HepG2 (cell line): Measurements from ENCODE around the gene RECQL5. TPM values are rescaled to one million over a fixed set of nuclear protein-coding genes. Genes with fewer than 3 reads are reported as not detected.

Experiments
- BCL3 ChIP-seq: sonication (generic); formaldehyde crosslinking; IDR thresholded peaks from 2 replicates; pipeline ENCODE4 v1.5.1; 2020; ENCODE audit warnings: mild to moderate bottlenecking, missing genetic modification reagents, moderate library complexity
- JARID2 ChIP-seq: sonication (generic); formaldehyde crosslinking; IDR thresholded peaks from 2 replicates; pipeline ENCODE4 v1.8.1; 2023; ENCODE audit warnings: missing genetic modification reagents, inconsistent platforms; ENCODE audit not compliant: insufficient replicate concordance
- JDP2 ChIP-seq: sonication (generic); formaldehyde crosslinking; IDR thresholded peaks from 2 replicates; pipeline ENCODE4 v1.8.1; 2022; ENCODE audit warnings: missing genetic modification reagents, borderline replicate concordance
- LBX2 ChIP-seq: sonication (generic); formaldehyde crosslinking; IDR thresholded peaks from 2 replicates; pipeline ENCODE4 v1.5.0; 2020; ENCODE audit warnings: missing genetic modification reagents, mild to moderate bottlenecking, borderline replicate concordance
- MXI1 ChIP-seq: IDR thresholded peaks from 3 replicates; pipeline ENCODE4 v1.6.1; 2012; ENCODE audit warnings: low read depth, low read length, inconsistent platforms, borderline replicate concordance
- NFKBIZ ChIP-seq: IDR thresholded peaks from 2 replicates; pipeline ENCODE4 v1.6.1; 2018; ENCODE audit warnings: missing genetic modification reagents, missing compliant biosample characterization
- PCBP1 ChIP-seq: fragments of 200-400 bp; formaldehyde crosslinking; IDR thresholded peaks from 2 replicates; pipeline ENCODE4 v1.6.1; 2017; ENCODE audit warnings: mild to moderate bottlenecking, low read depth, low read length, borderline replicate concordance
- PRMT3 ChIP-seq: sonication (generic); formaldehyde crosslinking; IDR thresholded peaks from 2 replicates; pipeline ENCODE4 v1.8.1; 2022; ENCODE audit warnings: low read depth, mild to moderate bottlenecking, moderate library complexity, missing genetic modification reagents, borderline replicate concordance
- RBAK ChIP-seq: sonication (generic); formaldehyde crosslinking; IDR thresholded peaks from 2 replicates; pipeline ENCODE4 v1.5.1; 2020; ENCODE audit warnings: mild to moderate bottlenecking, missing genetic modification reagents
- RFXANK ChIP-seq: IDR thresholded peaks from 2 replicates; pipeline ENCODE4 v1.6.1; 2016
- SMYD3 ChIP-seq: sonication (generic); formaldehyde crosslinking; IDR thresholded peaks from 2 replicates; pipeline ENCODE4 v1.8.1; 2023; ENCODE audit warnings: mild to moderate bottlenecking, missing genetic modification reagents
- TOPORS ChIP-seq: sonication (generic); formaldehyde crosslinking; IDR thresholded peaks from 2 replicates; pipeline ENCODE4 v1.8.0; 2023; ENCODE audit warnings: mild to moderate bottlenecking, missing genetic modification reagents
- ZFAT ChIP-seq: sonication (generic); formaldehyde crosslinking; conservative IDR thresholded peaks from 2 replicates; pipeline ENCODE4 v1.8.1; 2023; ENCODE audit warnings: missing genetic modification reagents, inconsistent platforms
- ZFP36 ChIP-seq: fragments of 150-350 bp; IDR thresholded peaks from 2 replicates; pipeline ENCODE4 v1.6.1; 2018; ENCODE audit warnings: borderline replicate concordance, low read length, low read depth; ENCODE audit not compliant: partially characterized antibody
- ZFP37 ChIP-seq: sonication (generic); formaldehyde crosslinking; IDR thresholded peaks from 2 replicates; pipeline ENCODE4 v1.4.0; 2020; ENCODE audit warnings: missing genetic modification reagents, borderline replicate concordance
- ZNF350 ChIP-seq: sonication (generic); formaldehyde crosslinking; IDR thresholded peaks from 2 replicates; pipeline ENCODE4 v1.4.0; 2020; ENCODE audit warnings: mild to moderate bottlenecking, low read depth, missing genetic modification reagents, borderline replicate concordance
- ZNF619 ChIP-seq: sonication (generic); formaldehyde crosslinking; IDR thresholded peaks from 2 replicates; pipeline ENCODE4 v1.4.0; 2020; ENCODE audit warnings: mild to moderate bottlenecking, missing genetic modification reagents
- ZNF672 ChIP-seq: sonication (generic); formaldehyde crosslinking; IDR thresholded peaks from 2 replicates; pipeline ENCODE4 v1.8.1; 2022; ENCODE audit warnings: missing genetic modification reagents
- ZNF775 ChIP-seq: sonication (generic); formaldehyde crosslinking; IDR thresholded peaks from 2 replicates; pipeline ENCODE4 v1.4.0; 2020; ENCODE audit warnings: missing genetic modification reagents, mild to moderate bottlenecking, moderate library complexity, borderline replicate concordance
- ZNF788 ChIP-seq: sonication (generic); formaldehyde crosslinking; IDR thresholded peaks from 2 replicates; pipeline ENCODE4 v1.5.0; 2020; ENCODE audit warnings: mild to moderate bottlenecking, missing genetic modification reagents, borderline replicate concordance
- ZNF83 ChIP-seq: sonication (generic); formaldehyde crosslinking; IDR thresholded peaks from 2 replicates; pipeline ENCODE4 v1.4.0; 2020; ENCODE audit warnings: missing genetic modification reagents, mild to moderate bottlenecking, borderline replicate concordance
- polyA plus RNA-seq, 8 experiments: library from polyadenylated mRNA; depleted of rRNA in 3 of 8; stranded (reverse) in 7 of 8; unstranded in 1 of 8; fragments of >200 nt; fragmentation: Illumina TruSeq in 4 of 8; extraction: Trizol in 4 of 8; gene quantifications; 2 replicates each; pipeline versions ENCODE4 v1.2.1 to v1.2.3, GENCODE V29; 2011 to 2016; ENCODE audit warnings: low read depth in 4 of 8, missing spikeins in 1 of 8, mixed read lengths in 1 of 8; ENCODE audit not compliant: insufficient read depth in 1 of 8
- total RNA-seq, 5 experiments: library from RNA; depleted of rRNA; stranded (reverse); fragments of >200 nt; fragmentation: Illumina TruSeq; extraction: Trizol; gene quantifications; 2 replicates each; pipeline ENCODE4 v1.2.3, GENCODE V29; 2016; ENCODE audit warnings: low read depth in 1 of 5
- TF ChIP-seq, protein P1 (sequence below): sonication (generic); formaldehyde crosslinking; IDR thresholded peaks from 2 replicates; pipeline ENCODE4 v1.8.0; 2023; ENCODE audit warnings: mild to moderate bottlenecking, missing genetic modification reagents
- TF ChIP-seq, protein P2 (sequence below): sonication (generic); formaldehyde crosslinking; IDR thresholded peaks from 2 replicates; pipeline ENCODE4 v1.8.1; 2022; ENCODE audit warnings: mild to moderate bottlenecking, missing genetic modification reagents
- TF ChIP-seq, protein P3 (sequence below): sonication (generic); formaldehyde crosslinking; IDR thresholded peaks from 2 replicates; pipeline ENCODE4 v1.4.0; 2020; ENCODE audit warnings: low read depth, mild to moderate bottlenecking, missing genetic modification reagents

The RECQL5 gene
- total and polyA plus RNA-seq, 2 of the 13 experiments (the other 11 are each of a cell fraction or from before 2014, with no cell fraction given) = 27.7 to 32.0 TPM

GRCh38 chr17:75666959-75667790 is at the start of gene RECQL5, which contains the start of gene SAP30BP (continued):
- TF ChIP-seq TOPORS (CRISPR knock-in tag) (no peak), ZNF83 (CRISPR knock-in tag) (no peak), ZNF619 (CRISPR knock-in tag) (no peak), ZNF672 (no peak), RBAK (no peak), JARID2 (CRISPR knock-in tag) (no peak), ZFP36 (no peak), ZFP37 (CRISPR knock-in tag) (no peak), MXI1 (peak; percentile 91; the same call in 2 of the 3 replicates), PCBP1 (peak; percentile 92; the same call in 1 of the 2 replicates), ZNF350 (CRISPR knock-in tag) (peak; percentile 96), ZNF775 (CRISPR knock-in tag) (no peak), ZNF788 (CRISPR knock-in tag) (peak; percentile 45; the same call in 1 of the 2 replicates), JDP2 (CRISPR knock-in tag) (no peak), SMYD3 (CRISPR knock-in tag) (no peak; the same call in 1 of the 2 replicates), PRMT3 (CRISPR knock-in tag) (0 out of 2 replicates have a peak, but pooled peaks have one; percentile 19), LBX2 (CRISPR knock-in tag) (no peak; the same call in 1 of the 2 replicates), NFKBIZ (CRISPR knock-in tag) (0 out of 2 replicates have a peak, but pooled peaks have one; percentile 12), BCL3 (CRISPR knock-in tag) (no peak), ZFAT (CRISPR knock-in tag) (no peak), RFXANK (no peak)
- TF ChIP-seq, protein P1, sequence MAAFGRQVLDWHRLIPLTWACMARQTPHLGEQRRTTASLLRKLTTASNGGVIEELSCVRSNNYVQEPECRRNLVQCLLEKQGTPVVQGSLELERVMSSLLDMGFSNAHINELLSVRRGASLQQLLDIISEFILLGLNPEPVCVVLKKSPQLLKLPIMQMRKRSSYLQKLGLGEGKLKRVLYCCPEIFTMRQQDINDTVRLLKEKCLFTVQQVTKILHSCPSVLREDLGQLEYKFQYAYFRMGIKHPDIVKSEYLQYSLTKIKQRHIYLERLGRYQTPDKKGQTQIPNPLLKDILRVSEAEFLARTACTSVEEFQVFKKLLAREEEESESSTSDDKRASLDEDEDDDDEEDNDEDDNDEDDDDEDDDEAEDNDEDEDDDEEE (CRISPR knock-in tag) = peak; percentile 64; the same call in 1 of the 2 replicates
- TF ChIP-seq, protein P2, sequence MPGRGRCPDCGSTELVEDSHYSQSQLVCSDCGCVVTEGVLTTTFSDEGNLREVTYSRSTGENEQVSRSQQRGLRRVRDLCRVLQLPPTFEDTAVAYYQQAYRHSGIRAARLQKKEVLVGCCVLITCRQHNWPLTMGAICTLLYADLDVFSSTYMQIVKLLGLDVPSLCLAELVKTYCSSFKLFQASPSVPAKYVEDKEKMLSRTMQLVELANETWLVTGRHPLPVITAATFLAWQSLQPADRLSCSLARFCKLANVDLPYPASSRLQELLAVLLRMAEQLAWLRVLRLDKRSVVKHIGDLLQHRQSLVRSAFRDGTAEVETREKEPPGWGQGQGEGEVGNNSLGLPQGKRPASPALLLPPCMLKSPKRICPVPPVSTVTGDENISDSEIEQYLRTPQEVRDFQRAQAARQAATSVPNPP (CRISPR knock-in tag) = no peak
- TF ChIP-seq, protein P3, sequence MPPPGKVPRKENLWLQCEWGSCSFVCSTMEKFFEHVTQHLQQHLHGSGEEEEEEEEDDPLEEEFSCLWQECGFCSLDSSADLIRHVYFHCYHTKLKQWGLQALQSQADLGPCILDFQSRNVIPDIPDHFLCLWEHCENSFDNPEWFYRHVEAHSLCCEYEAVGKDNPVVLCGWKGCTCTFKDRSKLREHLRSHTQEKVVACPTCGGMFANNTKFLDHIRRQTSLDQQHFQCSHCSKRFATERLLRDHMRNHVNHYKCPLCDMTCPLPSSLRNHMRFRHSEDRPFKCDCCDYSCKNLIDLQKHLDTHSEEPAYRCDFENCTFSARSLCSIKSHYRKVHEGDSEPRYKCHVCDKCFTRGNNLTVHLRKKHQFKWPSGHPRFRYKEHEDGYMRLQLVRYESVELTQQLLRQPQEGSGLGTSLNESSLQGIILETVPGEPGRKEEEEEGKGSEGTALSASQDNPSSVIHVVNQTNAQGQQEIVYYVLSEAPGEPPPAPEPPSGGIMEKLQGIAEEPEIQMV (CRISPR knock-in tag) = peak; percentile 62; the same call in 1 of the 2 replicates
